Right lobe of liver (tissue), 6 donors: Measurements from ENCODE around the gene MXRA7. TPM values are rescaled to one million over a fixed set of nuclear protein-coding genes. Genes with fewer than 3 reads are reported as not detected.

Source experiments
- ATAC-seq, 4 donors: fragments of 200-7000 bp; cut with Tn5 transposase; one replicate each; pipeline ENCODE4 v1.9.1; 2020; ENCODE audit warnings: mild to moderate bottlenecking in 4 of 4, moderate library complexity in 4 of 4
- DNase-seq, 3 donors: peaks; one replicate each; pipeline ENCODE4 v3.0.0-alpha.2; 2020
- H3K27ac ChIP-seq, 3 donors: fragments of 200-600 bp; one replicate each; pipeline ENCODE4 v1.8.0; 2022
- H3K27me3 ChIP-seq, 2 donors: fragments of 200-600 bp; one replicate each; pipeline ENCODE4 v1.8.0; 2022
- H3K36me3 ChIP-seq, 4 donors: fragments of 200-600 bp; sonication (generic) in 1 of 4; one replicate each; pipeline versions ENCODE4 v1.5.1 to v1.8.0; 2017 to 2022; ENCODE audit warnings: control low read depth in 1 of 4
- H3K4me1 ChIP-seq, 4 donors: fragments of 200-600 bp; sonication (generic) in 1 of 4; one replicate each; pipeline versions ENCODE4 v1.5.1 to v1.8.0; 2017 to 2022; ENCODE audit warnings: control low read depth in 1 of 4
- H3K4me3 ChIP-seq, 3 donors: fragments of 200-600 bp; one replicate each; pipeline ENCODE4 v1.8.0; 2022
- H3K9me3 ChIP-seq, 4 donors: fragments of 200-600 bp; sonication (generic) in 1 of 4; one replicate each; pipeline versions ENCODE4 v1.5.1 to v1.8.0; 2017 to 2022; ENCODE audit warnings: control low read depth in 1 of 4
- POLR2A ChIP-seq: fragments of 450-650 bp; IDR thresholded peaks from one replicate; pipeline ENCODE4 v1.6.1; 2017; ENCODE audit warnings: antibody characterized with exemption, mild to moderate bottlenecking
- WGBS: methylation state at CpG from one replicate; pipeline ENCODE4 v1.1.6; 2018; ENCODE audit warnings: low coverage, low lambda C conversion rate; ENCODE audit not compliant: insufficient coverage; ENCODE audit errors: missing lambda C conversion rate; 5-methylcytosine and 5-hydroxymethylcytosine counted together
- intact Hi-C, 2 donors: fragments of 100-400 bp; cut with DNase I; formaldehyde crosslinking; loops; one replicate each; pipeline versions ENCODE4 v1.11.2 to v1.14.1; 2022
- total RNA-seq, 6 experiments: library from RNA; depleted of rRNA in 2 of 6; stranded (reverse); fragments of >200 nt in 2 of 6; fragmentation: NEBNext Ultra II Directional in 3 of 6; extraction: Animal tissue kit (Norgen Biotek cat#: 25700) in 3 of 6; gene quantifications; one replicate each; pipeline versions ENCODE4 v1.1.0 to v1.2.4, GENCODE V29; 2016 to 2023
- TF ChIP-seq, protein P1 (sequence below), 4 donors: fragments of 200-600 bp in 3 of 4; fragments of 450-650 bp in 1 of 4; IDR thresholded peaks; one replicate each; pipeline versions ENCODE4 v1.5.1 to v1.8.0; 2016 to 2022; ENCODE audit warnings: antibody characterized with exemption in 4 of 4, mild to moderate bottlenecking in 2 of 4
- donor health status: DM: no; HTN: yes; CAD: no.
- donor health status: DM: no; HTN: no; CAD: no.
- donor health status: DM: no; HTN: no; CAD: no.
- donor health status: DM: no; HTN: yes; CAD: no.
- donor health status: DM: no; HTN: yes; CAD: no.

Gene MXRA7
- total RNA-seq, 6 experiments from 2014 or later, result 7.7 to 25.4 (median 15.3) TPM

DNA sequence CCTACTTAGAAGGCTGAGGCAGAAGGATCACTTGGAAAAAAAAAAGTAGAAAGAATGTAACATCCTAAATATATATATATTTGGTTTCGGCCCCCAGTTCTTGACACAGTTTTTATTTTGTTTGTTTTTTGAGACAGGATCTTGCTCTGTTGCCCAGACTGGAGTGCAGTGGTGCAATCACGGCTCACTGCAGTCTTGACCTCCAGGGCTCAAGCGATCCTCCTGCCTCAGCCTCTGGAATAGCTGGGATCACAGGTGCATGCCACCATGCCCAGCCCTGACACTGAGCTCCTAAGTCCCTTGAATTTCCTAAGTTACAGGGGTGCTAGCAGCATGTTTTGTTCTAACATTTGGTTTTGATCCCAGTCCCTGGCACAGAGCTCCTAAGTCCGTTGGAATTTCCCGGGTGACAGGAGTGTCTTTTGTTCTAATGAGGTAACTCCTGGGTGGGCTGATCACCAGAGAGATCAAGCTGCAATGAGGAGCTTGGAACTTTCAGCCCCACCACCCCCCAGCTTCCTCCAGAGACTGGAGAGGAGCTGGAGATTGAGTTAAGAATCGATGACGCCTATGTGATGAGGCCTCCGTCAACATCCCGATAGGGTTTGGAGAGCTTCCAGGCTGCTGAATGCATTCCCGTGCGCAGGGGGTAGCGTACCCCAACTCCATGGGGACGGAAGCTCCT is 20.0 kb downstream of the MXRA7 start:
- Histone ChIP-seq H3K4me1 (no peaks in the 10 kb centered on the region), H3K4me3 (no peak overlapping the region), H3K9me3 (no peaks in the 10 kb centered on the region), H3K27me3 (no peaks in the 10 kb centered on the region), H3K27ac (no peak overlapping the region), H3K36me3 (no peaks in the 10 kb centered on the region)
- intact Hi-C loops, result no loop called here
- ATAC-seq, result no peak
- WGBS, result 90% methylated on average over 7 of the region's 13 CpGs
- no peak for DNase-seq
- TF ChIP-seq POLR2A, result no peak
- TF ChIP-seq, protein P1, sequence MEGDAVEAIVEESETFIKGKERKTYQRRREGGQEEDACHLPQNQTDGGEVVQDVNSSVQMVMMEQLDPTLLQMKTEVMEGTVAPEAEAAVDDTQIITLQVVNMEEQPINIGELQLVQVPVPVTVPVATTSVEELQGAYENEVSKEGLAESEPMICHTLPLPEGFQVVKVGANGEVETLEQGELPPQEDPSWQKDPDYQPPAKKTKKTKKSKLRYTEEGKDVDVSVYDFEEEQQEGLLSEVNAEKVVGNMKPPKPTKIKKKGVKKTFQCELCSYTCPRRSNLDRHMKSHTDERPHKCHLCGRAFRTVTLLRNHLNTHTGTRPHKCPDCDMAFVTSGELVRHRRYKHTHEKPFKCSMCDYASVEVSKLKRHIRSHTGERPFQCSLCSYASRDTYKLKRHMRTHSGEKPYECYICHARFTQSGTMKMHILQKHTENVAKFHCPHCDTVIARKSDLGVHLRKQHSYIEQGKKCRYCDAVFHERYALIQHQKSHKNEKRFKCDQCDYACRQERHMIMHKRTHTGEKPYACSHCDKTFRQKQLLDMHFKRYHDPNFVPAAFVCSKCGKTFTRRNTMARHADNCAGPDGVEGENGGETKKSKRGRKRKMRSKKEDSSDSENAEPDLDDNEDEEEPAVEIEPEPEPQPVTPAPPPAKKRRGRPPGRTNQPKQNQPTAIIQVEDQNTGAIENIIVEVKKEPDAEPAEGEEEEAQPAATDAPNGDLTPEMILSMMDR (IDR thresholded peaks at IDR 0.05), result no peak

DNA sequence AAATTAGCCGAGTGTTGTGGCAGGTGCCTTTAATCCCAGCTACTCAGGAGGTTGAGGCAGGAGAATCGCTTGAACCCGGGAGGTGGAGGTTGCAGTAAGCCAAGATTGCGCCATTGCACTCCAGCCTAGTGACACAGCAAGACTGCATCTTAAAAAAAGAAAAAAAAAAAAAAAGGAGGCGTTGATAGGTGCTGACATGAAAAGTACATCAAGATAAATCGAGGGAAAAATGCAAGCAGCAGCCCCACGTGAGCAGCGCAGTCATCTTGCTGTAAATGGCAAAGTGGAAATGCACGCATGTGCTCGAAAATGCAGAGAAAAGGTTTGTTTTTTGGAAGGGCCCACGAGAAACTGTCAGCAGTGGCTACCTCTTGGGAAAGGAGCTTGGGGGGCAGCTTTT is 20.9 kb downstream of the MXRA7 start:
- no peak for DNase-seq
- Histone ChIP-seq H3K4me3 (no peak overlapping the region), H3K4me1 (no peaks in the 10 kb centered on the region), H3K27me3 (no peaks in the 10 kb centered on the region), H3K36me3 (no peaks in the 10 kb centered on the region), H3K27ac (no peak overlapping the region), H3K9me3 (no peaks in the 10 kb centered on the region)
- ATAC-seq, result no peak
- TF ChIP-seq POLR2A, result no peak
- TF ChIP-seq, protein P1 (IDR thresholded peaks at IDR 0.05), result no peak
- WGBS, result 81% methylated on average over 10 of the region's 11 CpGs
- intact Hi-C loops, result no loop called here

DNA sequence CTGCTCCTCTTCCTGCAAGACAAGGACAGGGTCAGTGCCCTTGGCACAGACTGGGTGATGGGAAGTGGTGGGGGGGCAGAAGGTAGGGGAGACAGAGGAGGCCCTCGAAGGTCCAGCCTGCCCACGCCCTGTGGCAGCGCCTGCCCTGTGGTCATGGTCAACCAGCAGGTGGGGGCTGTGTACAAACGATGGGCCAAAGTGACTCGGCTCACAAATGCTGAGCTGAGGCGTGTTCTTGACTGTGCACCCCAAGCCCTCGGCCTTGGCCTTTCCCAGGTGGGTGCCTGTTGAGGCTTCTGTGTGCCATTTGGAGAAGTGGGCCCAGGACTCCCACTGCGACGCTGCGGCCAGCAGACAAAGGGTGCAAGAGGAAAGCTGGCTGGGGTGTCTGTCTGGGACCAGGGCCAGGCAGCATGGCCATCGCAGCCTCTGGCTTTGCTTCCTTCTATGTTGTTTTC is 22.6 kb downstream of the MXRA7 start:
- TF ChIP-seq POLR2A, result no peak
- TF ChIP-seq, protein P1 (IDR thresholded peaks at IDR 0.05), result no peak
- intact Hi-C loops, result no loop called here
- no peak for DNase-seq

DNA sequence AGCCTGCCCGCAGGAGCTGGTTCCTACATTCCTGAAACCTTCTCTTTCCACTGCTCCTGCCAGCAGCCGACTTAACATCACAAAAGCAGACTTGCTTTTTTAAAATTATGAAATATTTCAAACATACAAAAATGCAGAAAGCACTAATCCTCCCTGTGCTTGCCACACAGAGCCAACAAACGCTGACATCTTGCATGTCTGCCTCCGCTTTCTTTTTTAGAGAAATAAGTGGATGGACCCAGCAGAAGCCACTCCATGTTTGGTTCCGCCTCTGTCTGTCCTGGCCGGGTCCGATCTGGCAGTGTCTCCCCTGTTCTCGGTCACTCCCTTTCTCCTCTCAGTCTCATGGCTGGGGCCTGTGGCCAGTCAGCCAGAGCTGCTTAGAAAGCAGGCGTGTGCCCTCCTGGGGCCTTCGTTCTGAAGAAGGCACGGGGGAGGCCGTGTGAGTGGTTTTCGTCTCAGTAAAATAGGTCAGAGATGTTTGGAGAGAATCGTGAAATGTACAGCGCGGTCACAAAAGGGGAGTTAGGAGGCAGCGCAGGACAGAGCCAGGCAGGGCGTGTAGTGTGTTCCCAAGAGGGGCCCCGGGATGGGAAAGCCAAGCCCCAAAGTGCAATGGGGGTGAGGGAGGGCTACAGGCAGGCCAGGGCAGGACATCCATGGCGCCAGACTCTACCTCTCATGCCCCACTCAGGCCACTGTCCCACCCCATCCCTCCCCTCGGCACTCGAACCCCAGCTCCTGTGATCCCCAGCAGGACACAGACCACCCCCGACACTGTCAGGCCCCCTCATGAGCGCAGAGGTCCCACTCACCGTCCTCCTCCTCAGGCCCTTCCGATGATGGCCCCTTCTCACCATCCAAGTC is 23.2 kb downstream of the MXRA7 start:
- H3K4me3 ChIP-seq, result no peak overlapping the region
- 82% methylated on average over 19 of the region's 26 CpGs for WGBS
- intact Hi-C loops, result no loop called here
- no peak for ATAC-seq
- peak overlapping the region in 2 of 3 donors; percentile 24 to 65 for H3K27ac ChIP-seq
- TF ChIP-seq, protein P1 (IDR thresholded peaks at IDR 0.05), result no peak
- TF ChIP-seq POLR2A, result no peak
- H3K9me3 ChIP-seq, result no peaks in the 10 kb centered on the region
- no peaks in the 10 kb centered on the region for H3K36me3 ChIP-seq
- DNase-seq, result no peak
- no peaks in the 10 kb centered on the region for H3K4me1 ChIP-seq
- no peaks in the 10 kb centered on the region for H3K27me3 ChIP-seq

More for the DNA sequence above, 22.6 kb downstream of the MXRA7 start:
- Histone ChIP-seq H3K27ac (peak overlapping the region; percentile 31 to 65 (median 43)), H3K27me3 (no peaks in the 10 kb centered on the region), H3K4me1 (no peaks in the 10 kb centered on the region), H3K36me3 (no peaks in the 10 kb centered on the region), H3K4me3 (no peak overlapping the region), H3K9me3 (no peaks in the 10 kb centered on the region)
- 100% methylated on average over 1 of the region's 11 CpGs for WGBS
- peak; percentile 2 to 36 (median 16) for ATAC-seq
